ENCODE data around the gene ANKRD52.

Gene ANKRD52

DNA sequence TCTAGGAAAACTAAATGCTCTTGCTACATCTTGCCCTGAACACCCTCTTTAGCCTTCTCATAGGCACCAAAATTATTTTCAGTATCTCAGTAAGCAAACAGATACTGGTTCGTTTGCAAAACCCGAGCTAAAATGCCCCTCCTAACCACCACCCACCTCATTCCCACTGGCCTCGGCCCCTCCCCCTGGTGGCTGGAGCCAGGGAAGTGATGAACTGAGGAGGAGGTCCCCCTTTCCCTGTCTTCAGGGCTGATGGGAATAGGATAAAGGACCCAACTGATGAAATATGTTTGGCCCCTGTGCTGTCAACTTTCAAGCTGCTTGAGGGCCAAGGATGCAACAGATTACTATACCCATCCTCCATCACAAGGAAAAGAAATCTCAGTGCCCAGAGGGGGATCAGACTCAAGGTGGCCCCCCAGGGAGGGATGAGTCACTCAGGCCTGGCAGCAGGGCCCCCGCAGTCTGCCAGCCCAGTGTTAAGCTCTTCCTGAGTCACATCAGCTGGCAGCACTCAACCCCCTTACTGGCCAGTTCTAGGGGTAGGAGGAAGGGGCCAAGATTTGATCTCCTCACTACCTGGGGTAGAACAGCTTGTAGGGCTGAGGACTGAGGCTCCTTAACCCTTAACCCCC, 1.7 kb downstream of the ANKRD52 start:
- no peak overlapping the region for H3K4me2 ChIP-seq (ENCODE audit: low read depth, low read length, poor library complexity, severe bottlenecking)
- TF ChIP-seq, protein P1, sequence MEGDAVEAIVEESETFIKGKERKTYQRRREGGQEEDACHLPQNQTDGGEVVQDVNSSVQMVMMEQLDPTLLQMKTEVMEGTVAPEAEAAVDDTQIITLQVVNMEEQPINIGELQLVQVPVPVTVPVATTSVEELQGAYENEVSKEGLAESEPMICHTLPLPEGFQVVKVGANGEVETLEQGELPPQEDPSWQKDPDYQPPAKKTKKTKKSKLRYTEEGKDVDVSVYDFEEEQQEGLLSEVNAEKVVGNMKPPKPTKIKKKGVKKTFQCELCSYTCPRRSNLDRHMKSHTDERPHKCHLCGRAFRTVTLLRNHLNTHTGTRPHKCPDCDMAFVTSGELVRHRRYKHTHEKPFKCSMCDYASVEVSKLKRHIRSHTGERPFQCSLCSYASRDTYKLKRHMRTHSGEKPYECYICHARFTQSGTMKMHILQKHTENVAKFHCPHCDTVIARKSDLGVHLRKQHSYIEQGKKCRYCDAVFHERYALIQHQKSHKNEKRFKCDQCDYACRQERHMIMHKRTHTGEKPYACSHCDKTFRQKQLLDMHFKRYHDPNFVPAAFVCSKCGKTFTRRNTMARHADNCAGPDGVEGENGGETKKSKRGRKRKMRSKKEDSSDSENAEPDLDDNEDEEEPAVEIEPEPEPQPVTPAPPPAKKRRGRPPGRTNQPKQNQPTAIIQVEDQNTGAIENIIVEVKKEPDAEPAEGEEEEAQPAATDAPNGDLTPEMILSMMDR (IDR thresholded peaks at IDR 0.05; ENCODE audit: insufficient read depth, low read length, poor library complexity, severe bottlenecking) = no peak
- TF ChIP-seq EZH2phosphoT487 (conservative IDR thresholded peaks at IDR 0.05; ENCODE audit: low read length) = no peak
- no peaks in the 10 kb centered on the region for H3K9me3 ChIP-seq (ENCODE audit: insufficient read depth, low read length)
- H3K79me2 ChIP-seq (ENCODE audit: insufficient read depth, low read length) = peaks cover 10% of the 10 kb centered on the region; the same call in 1 of the 2 replicates
- H4K20me1 ChIP-seq (ENCODE audit: low read depth, low read length) = no peaks in the 10 kb centered on the region
- H3K27ac ChIP-seq (ENCODE audit: low read depth, low read length) = no peak overlapping the region
- no peaks in the 10 kb centered on the region for H3K36me3 ChIP-seq (ENCODE audit: low read length)
- no peak overlapping the region for H3K4me3 ChIP-seq (ENCODE audit: insufficient read depth, low read length, poor library complexity, severe bottlenecking)
- no peaks in the 10 kb centered on the region for H3K27me3 ChIP-seq (ENCODE audit: low read length)
- no peaks in the 10 kb centered on the region for H3K9me2 ChIP-seq (replicated peaks; ENCODE audit: insufficient read depth, low read length)
- no peak overlapping the region for H2AFZ ChIP-seq (ENCODE audit: low read depth, low read length, severe bottlenecking)
- no peak overlapping the region for H3K9ac ChIP-seq (ENCODE audit: low read length)
- peaks cover 2% of the 10 kb centered on the region; the same call in 1 of the 2 replicates for H3F3A ChIP-seq (ENCODE audit: insufficient read depth)

DNA sequence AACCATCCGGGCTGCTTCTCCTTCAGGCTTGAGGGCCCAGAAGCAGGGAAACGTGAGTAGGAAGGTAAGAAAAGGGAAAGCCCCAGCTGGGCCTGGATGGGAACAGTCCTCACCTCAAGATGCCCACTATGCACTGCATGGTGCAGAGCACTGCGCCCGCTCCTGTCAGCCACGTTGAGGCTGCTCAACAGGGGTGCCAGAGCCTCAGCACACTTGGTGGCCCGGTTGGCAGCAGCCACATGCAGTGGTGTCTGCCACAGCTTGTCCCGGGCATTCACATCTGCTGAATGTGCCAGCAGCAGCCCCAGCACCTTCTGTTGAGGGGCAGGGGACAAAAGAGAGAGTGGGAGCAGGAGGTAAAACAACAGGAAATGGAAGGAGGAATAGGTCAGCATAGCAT, 2.5 kb downstream of the ANKRD52 start:
- no peaks in the 10 kb centered on the region for H4K20me1 ChIP-seq (ENCODE audit: low read depth, low read length)
- H3K79me2 ChIP-seq (ENCODE audit: insufficient read depth, low read length) = peaks cover 10% of the 10 kb centered on the region; the same call in 1 of the 2 replicates
- no peaks in the 10 kb centered on the region for H3K9me2 ChIP-seq (replicated peaks; ENCODE audit: insufficient read depth, low read length)
- no peak overlapping the region for H3K4me2 ChIP-seq (ENCODE audit: low read depth, low read length, poor library complexity, severe bottlenecking)
- no peaks in the 10 kb centered on the region for H3K27me3 ChIP-seq (ENCODE audit: low read length)
- no peak overlapping the region for H3K27ac ChIP-seq (ENCODE audit: low read depth, low read length)
- no peaks in the 10 kb centered on the region for H3K36me3 ChIP-seq (ENCODE audit: low read length)
- no peaks in the 10 kb centered on the region for H3F3A ChIP-seq (ENCODE audit: insufficient read depth)
- no peak overlapping the region for H2AFZ ChIP-seq (ENCODE audit: low read depth, low read length, severe bottlenecking)
- no peak overlapping the region for H3K4me3 ChIP-seq (ENCODE audit: insufficient read depth, low read length, poor library complexity, severe bottlenecking)
- no peak for TF ChIP-seq EZH2phosphoT487 (conservative IDR thresholded peaks at IDR 0.05; ENCODE audit: low read length)
- TF ChIP-seq, protein P1 (IDR thresholded peaks at IDR 0.05; ENCODE audit: insufficient read depth, low read length, poor library complexity, severe bottlenecking) = no peak
- H3K9ac ChIP-seq (ENCODE audit: low read length) = no peak overlapping the region
- H3K9me3 ChIP-seq (ENCODE audit: insufficient read depth, low read length) = no peaks in the 10 kb centered on the region

DNA sequence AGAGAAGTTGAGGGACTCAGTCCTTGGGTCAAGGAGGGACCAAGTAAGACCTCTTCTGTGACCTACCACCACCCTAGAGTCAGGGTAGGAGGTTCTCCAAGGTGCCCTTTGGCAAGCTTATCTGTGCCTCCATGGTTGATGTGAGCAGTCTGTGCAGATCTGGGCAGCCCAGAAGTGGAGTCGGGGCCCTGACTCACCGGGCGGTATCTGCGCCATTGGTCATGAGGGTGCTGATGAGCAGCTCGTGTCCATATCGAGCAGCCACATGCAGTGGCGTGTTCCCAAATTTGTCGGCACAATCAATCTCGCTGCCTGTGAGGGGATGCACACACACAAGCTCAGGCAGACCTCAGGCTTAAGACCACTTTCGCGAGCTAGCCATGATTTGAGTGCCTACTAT, 5.1 kb downstream of the ANKRD52 start:
- Histone ChIP-seq H3K9me2 (replicated peaks; ENCODE audit: insufficient read depth, low read length) (no peaks in the 10 kb centered on the region), H4K20me1 (ENCODE audit: low read depth, low read length) (no peaks in the 10 kb centered on the region), H3F3A (ENCODE audit: insufficient read depth) (no peaks in the 10 kb centered on the region), H3K79me2 (ENCODE audit: insufficient read depth, low read length) (peaks cover 10% of the 10 kb centered on the region; the same call in 1 of the 2 replicates), H3K27ac (ENCODE audit: low read depth, low read length) (no peak overlapping the region), H3K4me2 (ENCODE audit: low read depth, low read length, poor library complexity, severe bottlenecking) (no peak overlapping the region), H2AFZ (ENCODE audit: low read depth, low read length, severe bottlenecking) (no peak overlapping the region), H3K9me3 (ENCODE audit: insufficient read depth, low read length) (no peaks in the 10 kb centered on the region), H3K4me3 (ENCODE audit: insufficient read depth, low read length, poor library complexity, severe bottlenecking) (no peak overlapping the region), H3K9ac (ENCODE audit: low read length) (no peak overlapping the region), H3K27me3 (ENCODE audit: low read length) (no peaks in the 10 kb centered on the region), H3K36me3 (ENCODE audit: low read length) (no peaks in the 10 kb centered on the region)
- TF ChIP-seq EZH2phosphoT487 (conservative IDR thresholded peaks at IDR 0.05; ENCODE audit: low read length) = no peak
- TF ChIP-seq, protein P1 (IDR thresholded peaks at IDR 0.05; ENCODE audit: insufficient read depth, low read length, poor library complexity, severe bottlenecking) = no peak

Measured in SU-DHL-6 (cell line).